HG03460 (cell line): ENCODE results near the gene OCEL1.

Source experiments
- ATAC-seq: cut with Tn5 transposase; IDR thresholded peaks from one replicate; pipeline ENCODE4 v1.9.1; 2021; ENCODE audit not compliant: unreplicated experiment

The OCEL1 gene

DNA sequence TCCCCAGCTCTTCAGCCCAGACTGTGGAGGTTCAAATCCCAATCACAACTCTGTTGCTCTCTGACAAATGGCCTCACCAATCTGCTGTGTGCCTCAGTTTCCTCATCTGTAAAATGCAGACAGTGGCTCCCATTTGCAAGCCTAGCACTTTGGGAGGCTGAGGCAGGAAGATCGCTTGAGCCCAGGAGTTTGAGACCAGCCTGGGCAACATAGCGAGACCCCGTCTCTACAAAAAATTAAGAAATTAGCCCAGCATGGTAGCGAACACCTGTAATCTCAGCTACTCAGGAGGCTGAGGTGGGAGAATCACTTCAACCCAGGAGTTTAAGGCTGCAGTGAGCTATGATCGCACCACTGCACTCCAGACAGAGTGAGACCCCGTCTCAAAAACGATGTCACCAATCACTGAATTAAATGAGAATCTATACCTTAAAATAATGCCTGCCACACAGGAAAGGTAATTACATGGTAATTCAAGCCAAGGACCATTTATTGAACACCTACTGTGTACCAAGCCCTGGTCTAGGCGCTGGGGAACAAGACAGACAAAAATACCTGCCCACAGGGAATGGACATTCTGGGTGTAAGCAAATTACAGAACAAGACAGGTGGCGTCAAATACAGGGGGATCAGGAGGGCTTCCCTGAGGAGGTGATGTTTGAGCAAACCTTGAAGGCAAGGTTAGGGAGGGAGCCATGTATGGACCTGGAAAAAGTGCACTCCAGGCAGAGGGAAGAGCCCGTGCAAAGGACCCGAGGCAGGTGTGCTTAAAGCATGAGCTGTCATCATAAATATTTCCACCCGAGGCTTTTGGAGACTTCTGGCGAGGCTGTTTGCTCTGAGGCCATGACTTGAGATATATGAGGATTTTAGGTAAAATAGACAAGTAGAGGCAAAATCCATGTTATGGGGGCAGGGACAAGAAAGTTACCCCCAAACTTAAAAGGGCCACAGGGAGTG, 12.0 kb downstream of the OCEL1 start:
- no peak for ATAC-seq

DNA sequence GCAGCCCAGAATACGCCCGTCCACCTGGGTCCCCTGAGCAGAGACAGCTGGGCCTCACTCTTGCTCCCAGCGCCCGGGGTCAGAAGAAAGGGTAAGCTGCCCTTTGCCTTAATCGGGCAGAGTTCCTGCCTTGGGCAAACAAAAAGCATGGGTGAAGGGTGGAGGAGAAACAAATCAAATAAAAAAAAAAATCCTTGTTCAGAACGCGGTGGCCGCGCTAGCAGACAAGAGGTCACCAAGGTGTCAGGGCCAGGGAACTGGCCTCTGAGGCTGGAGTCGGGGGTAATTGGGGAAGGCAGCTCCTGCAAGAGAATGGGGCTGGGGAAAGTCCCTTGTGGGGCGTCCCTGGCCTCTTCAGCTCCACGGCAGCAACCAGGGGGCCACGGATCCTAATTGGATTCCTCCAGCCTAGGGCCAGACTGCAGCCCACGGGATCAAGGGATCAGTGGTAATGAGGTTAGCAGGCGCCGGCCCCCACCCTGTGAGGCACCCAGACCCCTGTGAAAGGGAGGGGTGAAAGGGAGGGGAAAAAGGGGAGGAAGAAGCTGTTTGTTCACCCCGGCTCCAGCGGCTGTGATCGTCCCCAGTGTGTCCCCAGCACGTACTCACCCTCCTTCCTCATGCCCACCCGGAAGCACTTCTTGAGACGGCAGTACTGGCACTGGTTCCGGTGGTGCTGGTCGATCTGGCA, 14.2 kb downstream of the OCEL1 start:
- ATAC-seq = no peak

DNA sequence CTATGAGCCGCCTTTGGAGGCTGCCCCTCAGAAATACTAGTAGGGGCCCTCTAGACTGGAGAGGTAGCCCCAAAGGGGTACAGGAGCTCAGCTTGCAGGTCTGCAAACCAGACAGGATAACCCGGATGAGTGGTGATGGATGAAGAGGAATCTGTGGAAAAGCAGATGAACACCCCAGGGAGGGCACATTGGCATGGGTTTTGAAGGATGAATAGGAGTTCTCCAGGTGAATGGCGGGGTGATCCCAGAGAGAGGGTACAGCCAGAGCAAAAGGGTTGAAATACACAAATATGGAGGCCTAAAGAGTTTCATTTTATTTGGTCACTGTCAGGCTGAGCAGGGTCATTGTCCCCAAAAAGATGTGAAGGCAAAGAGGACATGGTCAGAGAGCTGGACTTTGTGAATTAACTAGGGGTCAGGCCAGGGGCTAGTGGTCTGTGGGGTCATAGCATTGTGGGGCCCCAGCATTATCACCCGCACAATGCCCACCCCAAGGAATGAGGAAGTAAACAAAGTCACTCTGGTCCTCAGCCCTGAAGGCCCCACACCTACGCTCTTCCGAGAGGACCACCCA, 14.9 kb downstream of the OCEL1 start:
- ATAC-seq = no peak

DNA sequence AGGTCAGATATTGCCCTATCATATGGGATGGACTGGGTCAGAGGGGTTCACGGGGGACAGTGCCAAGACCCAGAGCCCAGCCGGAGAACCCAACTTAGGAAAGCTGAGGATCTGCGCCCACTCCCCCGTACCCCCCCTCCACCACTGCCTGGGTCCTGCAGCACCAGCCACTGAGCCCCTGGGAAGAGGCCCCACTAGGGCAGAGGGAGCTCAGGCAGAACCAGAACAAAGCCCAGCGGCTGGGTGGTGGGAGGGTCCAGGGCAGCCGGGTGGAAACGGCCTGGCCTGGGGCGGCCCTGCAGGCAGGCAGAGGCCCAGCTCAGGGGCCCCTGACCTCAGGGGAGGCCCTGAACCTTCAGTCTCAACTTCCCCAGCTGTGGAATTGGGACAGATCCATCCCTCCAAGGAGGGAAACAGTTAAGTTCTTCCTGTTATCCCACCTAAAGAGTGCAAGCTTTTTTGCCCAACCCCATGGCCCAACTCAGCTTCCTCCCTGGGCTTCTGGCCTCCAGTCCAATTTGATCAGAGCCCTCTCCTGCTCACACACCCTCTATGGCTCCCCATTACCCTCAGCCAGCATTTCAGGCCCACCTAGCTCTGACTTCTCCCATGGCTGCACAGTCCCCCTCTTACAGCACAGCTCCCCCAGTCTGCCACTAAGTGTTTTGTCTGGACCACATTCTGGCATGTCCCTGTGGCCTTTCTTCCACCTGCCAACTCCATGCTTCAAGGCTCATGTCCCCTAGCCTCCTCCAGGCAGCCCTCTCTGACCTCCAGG, 16.6 kb downstream of the OCEL1 start:
- ATAC-seq = no peak

DNA sequence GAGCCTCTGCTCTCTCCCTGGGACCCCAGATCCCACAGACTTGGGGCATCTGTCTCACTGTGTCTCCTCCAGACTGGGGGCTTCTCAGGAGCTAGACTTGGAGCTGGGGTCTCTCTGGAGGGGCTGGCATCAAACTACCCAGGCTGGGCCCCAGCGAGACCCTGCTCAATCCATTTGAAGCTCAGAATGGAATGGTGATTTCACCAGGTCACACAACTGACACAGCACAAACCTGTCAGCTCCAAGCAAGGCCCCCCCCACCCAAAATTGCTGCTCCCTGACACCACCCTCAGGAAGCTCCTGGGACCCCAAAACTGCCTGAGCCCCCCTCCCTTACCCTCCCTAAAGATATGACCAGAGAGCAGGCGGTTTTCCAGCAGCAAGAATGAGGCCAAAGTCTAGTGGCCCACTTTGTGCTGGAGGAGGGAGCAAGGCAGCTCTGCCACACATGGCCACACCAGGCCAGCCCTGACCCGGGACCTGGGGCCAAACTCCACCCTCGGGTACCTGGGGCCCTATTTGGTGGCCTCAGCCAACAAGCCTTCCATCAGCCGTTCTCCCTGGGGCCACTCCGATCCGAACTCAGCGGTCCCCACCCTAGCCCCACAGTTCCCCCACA, 17.3 kb downstream of the OCEL1 start:
- no peak for ATAC-seq

DNA sequence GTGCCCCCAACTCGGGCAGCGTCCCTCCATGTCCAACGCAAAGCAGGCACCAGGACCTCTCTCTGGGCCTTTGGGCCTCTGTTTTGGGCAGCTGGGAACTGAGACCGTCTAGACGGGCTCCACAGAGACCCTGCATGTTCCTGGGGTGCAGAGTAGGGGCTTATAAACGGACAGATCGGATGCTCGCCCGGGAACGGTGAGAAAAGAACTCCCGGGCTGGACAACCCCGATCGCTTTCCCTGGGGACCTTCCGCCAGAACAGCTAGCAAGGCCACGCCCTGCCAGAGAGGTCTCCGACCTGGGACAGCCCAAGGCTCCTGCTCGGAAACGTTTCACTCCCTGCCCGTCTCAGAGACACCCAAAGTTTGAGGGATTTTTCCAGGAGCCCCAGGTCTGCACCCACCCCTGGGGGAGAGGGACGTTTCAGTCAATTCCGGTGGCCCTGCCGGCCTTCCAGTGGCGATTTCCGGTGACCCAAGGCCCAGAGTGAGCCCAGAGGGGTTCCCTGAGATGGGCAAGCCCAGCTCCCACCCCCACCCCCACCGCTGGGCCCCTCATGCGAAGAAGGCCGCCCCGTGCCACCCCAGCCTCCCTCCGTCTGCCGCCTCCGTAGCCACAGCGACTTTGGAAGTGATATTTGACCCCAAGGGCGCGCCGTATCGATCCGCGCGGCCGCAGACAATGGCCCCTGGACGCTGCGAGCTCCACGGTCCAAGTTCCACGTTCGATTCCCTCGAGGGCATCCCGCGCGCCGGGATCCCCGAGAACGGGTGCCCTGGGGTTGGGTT, 18.0 kb downstream of the OCEL1 start:
- ATAC-seq = no peak

DNA sequence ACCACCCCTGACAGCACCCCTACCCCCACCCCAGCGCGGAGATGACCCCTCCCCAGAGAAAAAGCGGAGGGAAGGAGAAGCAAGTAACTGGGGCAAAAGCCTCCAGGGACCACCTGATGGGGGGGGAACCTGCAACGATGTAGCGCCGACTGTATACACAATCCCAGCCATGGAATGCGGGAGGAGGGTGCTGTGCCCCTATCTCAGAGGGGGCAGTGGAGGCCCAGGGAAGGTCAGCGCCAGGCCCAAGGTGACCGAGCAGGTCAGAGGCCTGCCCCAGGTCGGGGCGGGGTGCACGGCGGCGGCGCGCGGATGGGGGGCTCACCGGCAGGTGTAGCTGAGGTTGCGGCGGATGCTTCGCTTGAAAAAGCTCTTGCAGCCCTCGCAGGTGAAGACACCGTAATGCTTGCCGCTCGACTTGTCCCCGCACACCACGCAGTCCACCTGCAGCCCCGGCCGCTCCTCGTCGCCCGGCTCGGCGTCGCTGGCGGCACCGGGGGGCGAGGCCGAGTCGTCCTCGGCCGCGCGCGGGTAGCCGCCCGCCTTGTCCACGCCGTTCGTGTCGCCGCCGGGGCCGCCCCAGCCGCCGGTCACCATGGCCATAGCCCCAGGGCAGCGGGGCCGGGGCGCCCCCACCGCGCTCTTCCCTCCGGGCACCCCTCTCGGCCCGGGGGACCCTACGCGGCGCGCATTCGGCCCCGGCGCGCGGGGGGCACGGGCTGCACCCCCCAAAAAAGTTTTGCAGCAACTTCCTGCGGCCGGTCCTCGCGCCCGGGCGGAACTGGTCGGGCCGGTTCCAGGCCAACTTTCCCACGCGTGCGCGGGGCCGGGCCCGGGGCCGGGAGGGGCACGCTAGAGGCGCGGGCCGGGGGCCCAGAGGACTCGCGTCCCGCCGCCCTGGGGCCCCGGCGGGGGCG, 18.9 kb downstream of the OCEL1 start:
- ATAC-seq = no peak

DNA sequence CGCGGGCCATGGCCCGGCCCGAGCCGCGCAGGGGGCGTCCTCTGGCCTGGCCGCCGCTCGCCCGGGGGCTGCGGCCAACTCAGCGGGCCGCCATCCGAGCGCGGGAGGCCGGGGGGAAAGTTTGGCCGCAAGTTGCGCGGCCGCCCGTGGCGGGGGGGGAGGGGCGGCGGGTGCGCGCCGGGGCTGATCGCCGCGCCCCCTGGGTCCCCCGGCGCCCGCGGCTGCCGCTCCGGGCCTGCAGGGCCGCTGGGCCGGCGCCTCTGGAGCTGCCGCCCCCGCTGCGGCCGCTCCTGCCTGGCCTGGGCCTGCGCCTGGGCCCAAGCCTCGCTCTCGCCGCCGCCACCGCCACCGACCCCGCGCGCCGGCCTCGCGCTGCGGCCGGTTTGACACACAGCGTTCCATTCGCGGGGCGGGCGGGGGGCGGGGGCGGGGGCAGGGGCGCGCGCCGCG, 19.5 kb downstream of the OCEL1 start, which contains the start of gene NR2F6:
TSS of gene NR2F6 (minus strand) at position 385 of the 450 bp plus-strand sequence. CDS start 699 bp downstream, outside the sequence.
- ATAC-seq = peak; percentile 16

DNA sequence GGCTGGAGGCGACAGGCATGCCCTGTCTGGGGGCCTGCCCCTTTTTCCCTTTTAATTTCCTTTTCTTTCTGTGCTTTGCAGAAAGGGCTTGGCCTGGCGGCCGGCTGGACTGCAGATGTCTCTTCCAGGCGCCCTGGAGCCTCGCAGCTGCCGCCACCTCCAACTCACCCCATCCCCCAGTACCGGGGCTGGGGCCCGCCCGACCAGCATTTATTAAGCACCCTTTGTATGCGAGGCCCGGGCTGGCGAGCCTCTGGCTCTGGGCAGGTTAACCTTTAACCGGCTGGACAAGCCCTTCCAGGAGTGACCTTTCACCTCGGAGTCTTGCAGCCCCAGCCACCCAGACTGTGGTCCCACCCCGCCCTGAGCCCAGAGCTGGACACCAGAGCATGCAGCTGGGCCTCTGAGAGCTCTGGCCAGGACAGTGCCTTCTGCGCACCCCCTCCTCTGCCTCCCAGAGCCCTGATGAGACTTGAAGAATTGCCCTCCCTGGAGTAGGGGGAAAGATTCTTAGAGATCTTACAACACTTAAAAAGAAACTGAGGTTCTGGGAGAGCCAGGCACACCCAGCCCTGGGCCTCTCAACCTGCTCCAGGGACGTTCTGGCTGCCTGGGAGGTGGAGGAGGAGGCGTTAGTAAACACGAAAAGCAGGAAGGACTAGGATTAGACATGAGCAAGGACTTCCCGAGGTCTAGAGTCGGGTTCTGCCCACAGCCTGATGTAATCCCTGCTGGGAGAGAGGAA, 20.8 kb downstream of the OCEL1 start:
- no peak for ATAC-seq

DNA sequence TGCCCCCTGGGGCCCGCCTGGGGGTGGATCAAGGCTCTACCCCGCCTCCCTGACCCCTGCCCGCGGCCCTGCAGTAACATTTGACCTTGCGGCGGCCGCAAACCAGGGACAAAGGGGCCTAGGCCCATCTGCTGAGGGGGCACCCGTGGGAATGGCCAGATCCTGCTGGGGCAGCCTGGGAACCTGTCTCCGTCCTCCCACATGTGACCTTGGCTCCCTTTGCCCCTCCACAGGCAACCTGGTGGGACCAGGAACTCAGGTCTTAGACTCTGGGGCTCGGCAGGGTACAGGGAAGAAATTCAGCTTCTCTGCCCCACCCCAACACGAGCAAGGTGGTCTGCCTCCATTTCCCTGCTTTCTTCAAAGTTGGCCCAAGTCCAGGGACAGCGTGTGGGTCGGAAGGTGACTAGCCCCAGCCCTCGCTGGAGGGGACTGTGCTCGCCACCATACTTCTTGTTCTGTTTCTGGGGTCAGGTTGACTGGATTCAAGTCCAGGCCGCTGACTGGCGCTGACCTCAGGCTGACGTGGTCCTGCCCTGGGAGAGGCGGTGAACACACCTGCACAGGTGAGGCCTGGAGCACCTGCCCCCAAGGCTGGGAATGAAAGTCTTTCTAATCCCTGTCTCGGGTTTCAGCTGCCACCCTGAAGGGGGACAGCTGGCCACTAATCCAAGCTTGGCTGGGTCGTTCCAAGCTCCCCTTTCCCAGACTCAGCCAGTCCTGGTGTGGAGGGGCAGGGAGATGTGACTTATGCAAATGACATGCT, 22.2 kb downstream of the OCEL1 start:
- no peak for ATAC-seq

DNA sequence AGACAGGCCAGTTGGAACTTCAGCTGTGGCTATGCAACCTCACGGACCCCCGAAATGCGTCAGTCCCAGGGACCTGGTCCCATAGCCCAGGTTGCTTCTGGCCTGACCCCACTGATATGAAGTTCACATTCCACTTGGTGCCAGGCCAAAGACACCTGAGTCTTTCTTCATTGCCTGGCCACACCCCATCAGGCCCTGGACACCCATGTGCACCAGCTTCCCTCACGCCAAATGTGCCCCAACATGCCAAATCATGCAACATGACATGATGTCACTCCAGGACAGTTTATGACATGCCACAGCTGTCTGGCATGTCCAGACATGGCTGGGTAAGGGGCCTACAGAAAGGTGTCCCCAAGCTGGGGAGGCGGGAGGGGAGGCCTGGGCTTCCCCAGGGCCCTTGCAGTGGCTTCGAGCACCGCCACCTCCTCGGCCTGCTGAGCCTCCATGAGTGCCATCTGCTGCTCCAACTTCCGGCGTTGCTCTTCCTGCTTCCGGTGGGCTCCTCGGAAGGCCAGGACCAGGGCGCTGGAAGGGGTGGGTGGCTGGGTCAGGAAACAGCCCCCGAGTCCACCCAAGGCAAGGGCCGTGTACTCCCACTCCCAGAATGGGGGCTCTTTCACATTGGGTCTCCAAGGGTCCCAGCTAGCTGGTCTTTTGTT, 24.0 kb downstream of the OCEL1 start:
- no peak for ATAC-seq

DNA sequence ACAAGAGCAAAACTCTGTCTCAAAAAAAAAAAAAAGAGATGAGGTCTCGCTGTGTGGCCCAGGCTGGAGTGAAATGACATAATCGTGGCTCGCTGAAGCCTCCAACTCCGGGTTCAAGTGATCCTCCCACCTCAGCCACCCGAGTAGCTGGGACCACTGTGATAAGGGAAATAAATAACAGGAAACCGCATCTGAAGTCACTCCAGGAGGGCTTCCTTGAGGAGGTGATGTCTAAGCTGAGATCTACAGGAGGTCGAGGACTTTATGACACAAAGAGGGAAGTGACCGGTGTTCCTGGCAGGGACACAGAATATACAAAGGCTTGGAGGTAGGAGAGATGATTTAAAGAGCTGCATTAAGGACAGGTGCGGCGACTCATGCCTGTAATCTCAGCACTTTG, 28.6 kb downstream of the OCEL1 start:
- no peak for ATAC-seq

DNA sequence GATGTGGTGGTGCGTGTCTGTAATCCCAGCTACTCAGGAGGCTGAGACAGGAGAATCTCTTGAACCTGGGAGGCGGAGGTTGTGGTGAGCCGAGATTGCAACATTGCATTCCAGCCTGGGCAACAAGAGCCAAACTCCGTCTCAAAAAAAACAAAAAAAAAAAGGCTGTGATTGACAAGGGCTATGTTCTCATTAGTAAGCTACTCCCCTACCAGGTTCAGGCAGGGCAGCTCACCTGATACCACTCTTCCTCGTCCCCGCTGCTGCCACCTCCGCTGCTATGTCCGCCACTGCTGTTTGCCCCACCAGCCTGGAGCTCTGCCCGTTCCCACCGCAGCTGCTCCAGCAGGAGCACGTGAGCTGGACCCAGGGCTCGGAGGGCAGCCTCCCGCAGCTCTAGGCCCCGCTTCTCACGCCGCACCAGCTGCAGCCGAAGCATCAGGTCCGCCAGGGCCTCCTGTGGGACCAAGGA, 29.2 kb downstream of the OCEL1 start:
- ATAC-seq = no peak

DNA sequence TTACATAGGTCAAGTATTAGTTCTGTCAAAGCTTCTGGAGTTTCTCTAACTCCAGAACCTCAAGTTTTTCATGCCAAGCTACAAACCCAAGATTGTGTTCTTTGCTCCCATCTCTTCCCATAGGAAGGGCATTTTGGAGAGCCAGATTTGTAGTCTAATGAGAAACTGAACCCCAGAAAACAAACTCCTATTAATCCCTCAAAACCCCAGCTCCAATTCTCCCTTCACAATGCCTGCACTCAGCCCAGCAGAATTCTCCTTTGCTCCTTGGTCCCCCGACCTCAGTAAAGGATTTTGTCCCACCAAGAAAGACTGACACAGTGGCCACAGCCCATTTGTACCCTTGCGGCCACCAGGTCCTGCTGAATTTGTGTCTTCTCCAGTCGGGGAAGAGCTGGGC, 30.1 kb downstream of the OCEL1 start:
- ATAC-seq = no peak

DNA sequence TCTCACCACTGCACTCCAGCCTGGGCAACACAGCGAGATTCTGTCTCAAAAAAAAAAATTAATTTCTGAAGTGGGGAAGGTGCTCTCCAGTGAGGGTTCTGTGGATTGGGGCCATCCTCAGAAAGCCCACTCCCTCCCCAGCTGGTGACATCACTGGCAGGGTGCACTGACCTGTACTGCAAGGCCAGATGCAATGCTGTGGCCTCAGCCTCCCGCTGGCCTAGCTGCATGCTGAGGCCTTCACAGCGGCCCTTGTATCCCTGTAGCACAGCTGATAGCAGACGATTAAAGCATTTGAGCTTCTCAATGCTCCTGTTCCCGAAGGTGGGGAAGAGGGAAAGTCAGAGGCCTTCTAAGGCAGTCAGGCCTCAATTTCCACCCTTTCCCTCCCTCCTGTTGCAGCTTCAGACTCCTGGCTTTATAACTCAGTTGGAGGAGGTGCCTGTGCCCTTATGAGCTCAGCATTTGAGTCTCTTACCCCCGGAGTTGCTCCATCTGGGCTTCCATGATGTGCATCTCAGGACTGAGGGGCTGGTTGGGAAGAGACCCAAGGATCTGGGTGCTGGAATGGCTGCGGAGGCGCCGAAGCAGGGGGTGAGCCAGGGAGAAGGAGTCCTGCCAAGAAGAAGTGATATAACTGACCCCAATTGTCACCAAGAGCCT, 33.2 kb downstream of the OCEL1 start:
- ATAC-seq = no peak

DNA sequence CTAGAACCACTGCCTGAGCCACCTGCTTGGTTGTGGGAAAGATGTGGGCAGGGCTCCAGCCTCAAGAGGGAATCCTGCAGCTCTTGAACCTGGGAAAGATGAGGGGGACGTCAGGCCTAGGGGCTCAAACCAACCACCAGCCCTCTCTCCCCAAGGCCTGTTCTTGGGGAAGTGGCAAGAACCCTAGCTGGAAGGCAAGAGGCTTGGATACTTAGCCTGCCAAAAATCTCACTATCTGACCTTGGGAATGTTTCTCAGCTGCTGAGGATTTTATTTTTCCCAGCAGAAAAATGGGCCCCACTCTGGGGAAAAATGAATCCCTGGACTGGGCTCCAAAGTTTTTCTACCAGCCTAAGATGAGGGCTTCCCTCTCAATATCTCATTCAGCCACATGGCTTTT, 33.9 kb downstream of the OCEL1 start:
- ATAC-seq = no peak
